Stimulated activated CD8-positive, alpha-beta memory T cell treated with anti-CD3 and anti-CD28 coated beads, Interleukin-2, amount 100 ng/mL, for 48 hours (primary cell): ENCODE data around the gene RPP38.

Experiments used
- DNase-seq, 2 donors: peaks; one replicate each; pipeline ENCODE4 v3.0.0-alpha.2; 2020; ENCODE audit warnings: low read depth in 2 of 2

Gene RPP38

DNA sequence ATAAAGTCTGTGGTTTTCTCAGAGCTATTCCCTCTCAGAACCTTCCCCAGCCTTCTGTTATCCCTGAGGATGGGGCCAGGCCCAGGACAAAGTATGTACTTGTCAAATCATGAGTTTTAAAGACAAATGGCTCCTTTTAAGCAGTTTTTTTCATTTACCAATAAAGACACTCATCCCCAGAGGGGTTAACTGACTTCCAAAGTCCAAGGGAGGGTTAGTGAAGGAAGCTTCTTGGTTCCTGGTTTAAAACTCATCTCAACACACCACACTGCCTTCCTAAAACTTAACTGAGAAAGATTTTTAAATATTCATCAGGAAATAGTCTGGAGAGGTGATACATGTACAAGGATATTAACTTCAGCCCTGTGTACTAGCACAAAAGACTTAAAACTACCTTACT lies 55.4 kb downstream of the RPP38 start:
- no peak for DNase-seq
